GM12892 (cell line): ENCODE measurements around the gene DENND2A.

ENCODE experiments used
- POLR2AphosphoS5 ChIP-seq: IDR thresholded peaks from 2 replicates; pipeline ENCODE4 v1.6.1; 2011; ENCODE audit warnings: low read depth, low read length, control low read depth
- TAF1 ChIP-seq: IDR thresholded peaks from 2 replicates; pipeline ENCODE4 v1.6.1; 2011; ENCODE audit warnings: low read depth, mild to moderate bottlenecking, control low read depth, low read length, borderline replicate concordance

GRCh38 chr7:140479739-140480084 lies 160.9 kb downstream of the DENND2A start:
- TF ChIP-seq TAF1 (no peak), POLR2AphosphoS5 (no peak)
